ENCODE data around the gene ZNF777.

- no peak for TF ChIP-seq CTCF (conservative IDR thresholded peaks at IDR 0.05 in 1 of 2, IDR thresholded peaks at IDR 0.05 in 1 of 2; ENCODE audit: extremely low read depth in 1 of 2, insufficient read depth in 1 of 2, low read depth in 1 of 2, low read length in 2 of 2)
- TF ChIP-seq EZH2 (IDR thresholded peaks at IDR 0.05; ENCODE audit: borderline replicate concordance, low read length), result no peak
Measured at GRCh38 chr7:149436358-149436757, 24.5 kb downstream of the ZNF777 start.
